CD14-positive monocyte (primary cell): ENCODE results near the gene UNC5C. TPM values are rescaled to one million over a fixed set of nuclear protein-coding genes. Genes with fewer than 3 reads are reported as not detected.

Source experiments
- DNase-seq, 3 donors: peaks; one replicate each; pipeline ENCODE4 v3.0.0-alpha.2; 2011 to 2022
- H2AFZ ChIP-seq: 2 replicates; pipeline ENCODE4 v1.6.0; 2012; ENCODE audit warnings: mild to moderate bottlenecking, low read depth, low read length, inconsistent platforms; ENCODE audit not compliant: insufficient read depth, poor library complexity, severe bottlenecking
- H3K27ac ChIP-seq, 2 donors: 1 replicate in 1 of 2; 2 replicates in 1 of 2; pipeline ENCODE4 v1.5.1; 2012 to 2013; ENCODE audit warnings: low read length in 2 of 2, control low read depth in 1 of 2, inconsistent platforms in 1 of 2, low read depth in 1 of 2, mild to moderate bottlenecking in 1 of 2
- H3K27me3 ChIP-seq, 2 donors: one replicate each; pipeline versions ENCODE4 v1.6.0 to v1.6.1; 2011 to 2013; ENCODE audit warnings: low read length in 2 of 2; ENCODE audit not compliant: control insufficient read depth in 2 of 2, insufficient read depth in 2 of 2
- H3K36me3 ChIP-seq, 2 donors: replicated peaks in 1 of 2; 1 replicate in 1 of 2; 2 replicates in 1 of 2; pipeline versions ENCODE4 v1.5.1 to v1.6.1; 2012 to 2013; ENCODE audit warnings: low read length in 2 of 2, control low read depth in 1 of 2, inconsistent platforms in 1 of 2, mild to moderate bottlenecking in 1 of 2; ENCODE audit not compliant: insufficient read depth in 2 of 2, control insufficient read depth in 1 of 2
- H3K4me1 ChIP-seq, 2 donors: 1 replicate in 1 of 2; 2 replicates in 1 of 2; pipeline versions ENCODE4 v1.5.1 to v1.6.1; 2012 to 2013; ENCODE audit warnings: low read length in 2 of 2, control low read depth in 1 of 2, inconsistent platforms in 1 of 2, mild to moderate bottlenecking in 1 of 2, moderate library complexity in 1 of 2; ENCODE audit not compliant: insufficient read depth in 2 of 2, control insufficient read depth in 1 of 2
- H3K4me2 ChIP-seq: replicated peaks from 2 replicates; pipeline ENCODE3; 2012; ENCODE audit warnings: low read length, moderate library complexity, mild to moderate bottlenecking; ENCODE audit not compliant: poor library complexity, severe bottlenecking; ENCODE audit errors: extremely low read depth
- H3K4me3 ChIP-seq, 3 experiments: fragments of 200-600 bp in 1 of 3; sonication (generic) in 1 of 3; replicated peaks in 1 of 3; 1 replicate in 2 of 3; 2 replicates in 1 of 3; pipeline ENCODE4 v1.5.1; 2011 to 2013; ENCODE audit warnings: low read length in 3 of 3, mild to moderate bottlenecking in 3 of 3, control low read depth in 2 of 3, low read depth in 2 of 3, inconsistent platforms in 1 of 3, moderate library complexity in 1 of 3
- H3K79me2 ChIP-seq: 2 replicates; pipeline ENCODE4 v1.6.0; 2012; ENCODE audit warnings: mild to moderate bottlenecking, control low read depth, inconsistent platforms, low read length, moderate library complexity; ENCODE audit not compliant: insufficient read depth
- H3K9ac ChIP-seq: 2 replicates; pipeline ENCODE4 v1.6.0; 2017; ENCODE audit warnings: low read length, mild to moderate bottlenecking; ENCODE audit not compliant: insufficient read depth, poor library complexity, severe bottlenecking
- H3K9me3 ChIP-seq, 2 donors: replicated peaks in 1 of 2; 1 replicate in 1 of 2; 2 replicates in 1 of 2; pipeline versions ENCODE4 v1.5.1 to v1.6.1; 2012 to 2013; ENCODE audit warnings: low read length in 2 of 2, control low read depth in 1 of 2; ENCODE audit not compliant: control insufficient read depth in 1 of 2, insufficient read depth in 1 of 2
- H4K20me1 ChIP-seq: 2 replicates; pipeline ENCODE4 v1.6.0; 2012; ENCODE audit warnings: mild to moderate bottlenecking, low read length, control low read depth, moderate library complexity; ENCODE audit not compliant: insufficient read depth
- H3K27ac Mint-ChIP-seq, 7 donors: one replicate each; pipeline ENCODE4 v1.8.0; 2020; ENCODE audit warnings: mild to moderate bottlenecking in 7 of 7, mixed read lengths in 7 of 7, moderate library complexity in 6 of 7, inconsistent platforms in 2 of 7
- H3K27me3 Mint-ChIP-seq, 3 donors: one replicate each; pipeline ENCODE4 v1.8.0; 2021 to 2022; ENCODE audit warnings: low read depth in 3 of 3, mild to moderate bottlenecking in 3 of 3, mixed read lengths in 3 of 3, moderate library complexity in 3 of 3, inconsistent platforms in 1 of 3
- H3K36me3 Mint-ChIP-seq, 2 donors: one replicate each; pipeline ENCODE4 v1.8.0; 2020; ENCODE audit warnings: mixed read lengths in 2 of 2, inconsistent platforms in 1 of 2, mild to moderate bottlenecking in 1 of 2
- H3K4me1 Mint-ChIP-seq: one replicate; pipeline ENCODE4 v1.8.0; 2020; ENCODE audit warnings: mild to moderate bottlenecking, mixed read lengths
- H3K4me3 Mint-ChIP-seq, 2 donors: one replicate each; pipeline ENCODE4 v1.8.0; 2020; ENCODE audit warnings: mild to moderate bottlenecking in 2 of 2, mixed read lengths in 2 of 2, moderate library complexity in 1 of 2
- H3K9me3 Mint-ChIP-seq, 7 donors: one replicate each; pipeline ENCODE4 v1.8.0; 2020 to 2022; ENCODE audit warnings: mixed read lengths in 7 of 7, mild to moderate bottlenecking in 6 of 7, moderate library complexity in 6 of 7, inconsistent platforms in 2 of 7
- CTCF ChIP-seq: fragments of 200-600 bp; IDR thresholded peaks from one replicate; pipeline ENCODE4 v1.8.0; 2022; ENCODE audit warnings: antibody characterized with exemption, mild to moderate bottlenecking
- WGBS: methylation state at CpG from one replicate; pipeline ENCODE4 v1.1.5; 2013; ENCODE audit warnings: missing lambda C conversion rate; ENCODE audit not compliant: insufficient coverage; 5-methylcytosine and 5-hydroxymethylcytosine counted together
- intact Hi-C, 2 donors: fragments of 100-400 bp; cut with micrococcal nuclease; formaldehyde crosslinking; loops; one replicate each; pipeline versions ENCODE4 v1.15.0 to v1.15.1; 2023
- polyA plus RNA-seq, 3 donors: library from polyadenylated mRNA; depleted of rRNA in 1 of 3; unstranded in 2 of 3; stranded (reverse) in 1 of 3; fragments of 300-500 nt in 2 of 3; fragments of >200 nt in 1 of 3; fragmentation: Illumina TruSeq in 2 of 3; gene quantifications; 1 replicate in 2 of 3; 2 replicates in 1 of 3; pipeline ENCODE4 v1.2.3, GENCODE V29; 2012 to 2021

UNC5C gene
- polyA plus RNA-seq, 3 donors, result 0.03 TPM; not detected in 2

GRCh38 chr4:95439896-95440295 lies 108.9 kb downstream of the UNC5C start:
- WGBS, result 77% methylated on average over 4 of the region's 4 CpGs
- Histone ChIP-seq H3K27me3 (no peaks in the 10 kb centered on the region), H3K4me2 (no peak overlapping the region), H3K9ac (no peak overlapping the region), H3K79me2 (no peaks in the 10 kb centered on the region), H3K4me1 (no peaks in the 10 kb centered on the region), H2AFZ (no peak overlapping the region), H3K36me3 (no peaks in the 10 kb centered on the region), H3K9me3 (no peaks in the 10 kb centered on the region), H4K20me1 (no peaks in the 10 kb centered on the region), H3K4me3 (no peak overlapping the region), H3K27ac (no peak overlapping the region)
- intact Hi-C loops, result no loop called here
- no peak for DNase-seq
- no peak for TF ChIP-seq CTCF
- H3K9me3 Mint-ChIP-seq, result peaks cover 0 to 5% (median 1%) of the 10 kb centered on the region in 7 donors
- no peaks in the 10 kb centered on the region for H3K27me3 Mint-ChIP-seq
- no peak overlapping the region for H3K4me3 Mint-ChIP-seq
- no peaks in the 10 kb centered on the region for H3K4me1 Mint-ChIP-seq
- H3K36me3 Mint-ChIP-seq, result no peaks in the 10 kb centered on the region
- H3K27ac Mint-ChIP-seq, result no peak overlapping the region

DNA sequence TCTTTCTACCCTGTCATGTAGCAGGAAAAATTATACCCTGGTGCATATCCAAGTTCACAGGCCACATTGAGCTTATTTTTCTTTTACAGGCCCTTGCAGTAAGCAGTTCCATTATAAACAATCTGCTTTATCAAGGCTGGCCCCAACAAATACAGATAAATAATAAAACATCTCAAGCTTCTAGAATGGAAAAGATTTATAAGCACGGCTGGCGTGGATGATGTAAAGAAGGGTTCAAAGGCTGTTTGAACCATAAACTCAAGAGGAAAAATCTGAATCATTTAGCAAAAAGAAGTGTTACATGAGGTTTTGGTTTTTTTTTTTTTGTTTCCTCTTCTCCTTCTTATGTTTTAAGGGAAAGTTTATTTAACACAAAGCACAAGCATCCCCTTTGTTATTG lies 109.7 kb downstream of the UNC5C start:
- no CpG with 5 or more reads among the region's 2 CpGs for WGBS
- H2AFZ ChIP-seq, result no peak overlapping the region
- no peak overlapping the region for H3K4me3 ChIP-seq
- Mint-ChIP-seq H3K27ac (no peak overlapping the region), H3K27me3 (no peaks in the 10 kb centered on the region), H3K36me3 (no peaks in the 10 kb centered on the region), H3K9me3 (peaks cover 0 to 5% (median 0%) of the 10 kb centered on the region in 7 donors), H3K4me3 (no peak overlapping the region), H3K4me1 (no peaks in the 10 kb centered on the region)
- intact Hi-C loops, result no loop called here
- H3K9ac ChIP-seq, result no peak overlapping the region
- no peaks in the 10 kb centered on the region for H3K4me1 ChIP-seq
- no peaks in the 10 kb centered on the region for H3K36me3 ChIP-seq
- H3K79me2 ChIP-seq, result no peaks in the 10 kb centered on the region
- no peak for TF ChIP-seq CTCF
- no peaks in the 10 kb centered on the region for H3K27me3 ChIP-seq
- no peak for DNase-seq
- no peaks in the 10 kb centered on the region for H3K9me3 ChIP-seq
- H3K27ac ChIP-seq, result no peak overlapping the region
- no peaks in the 10 kb centered on the region for H4K20me1 ChIP-seq
- no peak overlapping the region for H3K4me2 ChIP-seq
